Hepatic stellate cell (primary cell): Measurements from ENCODE around the gene SLC2A6.

Source experiments
- DNase-seq: peaks from one replicate; pipeline ENCODE4 v3.0.0; 2011; ENCODE audit warnings: low spot score

SLC2A6 gene, protein sequence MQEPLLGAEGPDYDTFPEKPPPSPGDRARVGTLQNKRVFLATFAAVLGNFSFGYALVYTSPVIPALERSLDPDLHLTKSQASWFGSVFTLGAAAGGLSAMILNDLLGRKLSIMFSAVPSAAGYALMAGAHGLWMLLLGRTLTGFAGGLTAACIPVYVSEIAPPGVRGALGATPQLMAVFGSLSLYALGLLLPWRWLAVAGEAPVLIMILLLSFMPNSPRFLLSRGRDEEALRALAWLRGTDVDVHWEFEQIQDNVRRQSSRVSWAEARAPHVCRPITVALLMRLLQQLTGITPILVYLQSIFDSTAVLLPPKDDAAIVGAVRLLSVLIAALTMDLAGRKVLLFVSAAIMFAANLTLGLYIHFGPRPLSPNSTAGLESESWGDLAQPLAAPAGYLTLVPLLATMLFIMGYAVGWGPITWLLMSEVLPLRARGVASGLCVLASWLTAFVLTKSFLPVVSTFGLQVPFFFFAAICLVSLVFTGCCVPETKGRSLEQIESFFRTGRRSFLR

DNA sequence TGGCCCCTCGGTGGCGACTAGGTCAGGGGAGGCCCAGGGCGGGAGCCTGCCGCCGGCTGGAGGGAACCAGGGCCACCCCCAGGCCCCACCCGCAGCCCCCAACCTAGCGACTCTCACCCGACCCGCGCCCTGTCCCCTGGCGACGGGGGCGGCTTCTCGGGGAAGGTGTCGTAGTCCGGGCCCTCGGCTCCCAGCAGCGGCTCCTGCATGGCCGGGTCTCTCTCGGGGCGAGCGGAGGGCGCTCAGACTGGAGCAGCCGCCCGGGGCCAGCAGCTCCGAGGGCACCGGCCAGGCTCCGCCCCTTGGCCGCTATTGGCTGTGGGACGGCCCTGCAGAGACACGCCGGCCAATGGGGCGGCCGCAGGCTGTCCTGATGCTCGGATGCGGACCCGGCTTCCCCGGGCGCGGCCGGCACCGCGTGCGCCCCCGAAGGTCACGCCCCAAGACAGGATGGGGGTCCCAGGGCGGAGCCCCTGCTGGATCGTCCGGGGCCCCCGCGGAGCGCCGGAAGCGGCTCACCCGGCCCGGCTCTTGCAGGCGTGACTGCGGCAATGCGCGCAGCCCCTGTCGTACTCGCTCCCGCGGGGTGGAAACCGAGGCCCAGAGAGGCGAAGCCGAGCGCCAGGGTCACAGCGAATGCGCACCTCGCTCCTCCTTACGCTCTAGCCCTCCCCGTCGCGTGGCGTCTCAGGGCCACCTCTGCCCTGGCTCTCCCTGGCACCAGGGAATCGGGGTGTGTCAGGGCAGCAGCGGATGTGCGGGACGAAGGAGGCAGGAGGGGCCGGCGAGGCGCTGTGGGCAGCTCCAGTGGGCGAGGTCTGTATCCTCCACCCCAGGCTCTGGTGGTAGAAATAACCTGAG, at the start of gene SLC2A6:
SLC2A6 (minus strand) TSS at position 249 of the 861 bp plus-strand sequence; CDS start at position 209, 40 bp downstream.
- DNase-seq, result peak; percentile 98

DNA sequence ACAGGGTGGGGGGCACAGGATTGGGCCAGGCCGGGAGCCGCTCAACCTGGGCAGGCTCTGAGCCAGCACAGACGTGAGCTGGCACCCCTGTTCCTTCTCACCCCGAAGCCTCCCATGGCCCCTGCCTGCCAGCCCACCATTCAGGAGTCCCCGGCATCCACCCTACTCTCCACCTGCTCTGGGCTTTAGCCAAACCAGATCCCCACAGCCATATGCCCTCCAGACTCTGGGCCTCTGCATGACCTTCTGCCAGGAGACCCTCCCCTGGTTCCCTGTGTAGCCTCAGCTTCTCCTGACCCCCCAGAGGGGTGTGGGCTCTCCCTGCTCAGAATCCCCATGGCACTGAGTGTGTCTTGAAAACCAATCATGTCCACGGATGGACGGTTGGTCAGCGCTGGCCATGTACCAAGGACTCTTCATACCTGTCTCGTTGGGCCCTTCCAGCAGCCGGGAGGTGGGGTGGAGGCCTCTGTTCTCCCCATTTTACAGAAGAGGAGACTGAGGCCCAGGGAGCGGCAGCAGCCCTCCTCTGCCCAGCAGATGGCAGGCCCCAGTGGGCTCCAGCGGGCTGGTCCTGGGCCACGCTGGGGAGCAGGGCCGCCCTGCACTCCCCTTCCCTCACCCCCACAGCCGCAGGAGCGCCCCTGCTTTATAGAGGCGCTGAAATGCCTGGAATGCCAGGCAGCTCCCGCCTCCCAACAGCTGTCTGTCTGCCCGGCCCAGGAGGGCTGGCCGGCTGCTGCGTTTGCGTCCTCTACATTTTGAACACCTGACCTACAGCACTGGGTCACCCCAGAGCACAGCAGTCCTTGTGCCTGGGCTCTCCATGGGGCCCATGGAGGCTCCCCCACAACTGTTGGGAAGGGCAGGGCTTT, 49.3 kb upstream of the SLC2A6 start:
- no peak for DNase-seq

DNA sequence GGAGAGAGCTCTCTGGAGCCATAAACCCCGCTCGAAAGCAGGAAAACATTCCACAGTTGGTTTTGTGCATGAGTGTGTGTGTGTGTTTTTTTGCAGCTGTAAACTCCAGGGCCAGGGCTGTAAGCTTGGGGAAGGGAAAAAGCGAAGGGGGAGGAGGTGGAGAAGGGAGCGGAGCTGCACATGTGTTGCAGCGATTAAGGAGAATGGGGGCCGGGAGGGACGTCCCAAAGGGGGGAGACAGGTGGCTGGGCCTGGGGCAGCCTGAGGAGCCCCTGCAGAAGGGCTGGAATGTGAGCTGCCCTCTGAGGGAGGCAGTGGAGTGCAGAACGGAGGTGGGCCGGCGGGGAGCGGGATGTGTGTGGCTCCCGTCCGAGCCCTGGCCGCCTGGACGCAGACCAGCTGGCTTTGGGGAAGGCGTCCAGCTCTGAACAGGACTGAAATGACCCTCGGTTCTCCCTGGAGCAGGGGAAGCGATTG, 48.6 kb upstream of the SLC2A6 start:
- no peak for DNase-seq

DNA sequence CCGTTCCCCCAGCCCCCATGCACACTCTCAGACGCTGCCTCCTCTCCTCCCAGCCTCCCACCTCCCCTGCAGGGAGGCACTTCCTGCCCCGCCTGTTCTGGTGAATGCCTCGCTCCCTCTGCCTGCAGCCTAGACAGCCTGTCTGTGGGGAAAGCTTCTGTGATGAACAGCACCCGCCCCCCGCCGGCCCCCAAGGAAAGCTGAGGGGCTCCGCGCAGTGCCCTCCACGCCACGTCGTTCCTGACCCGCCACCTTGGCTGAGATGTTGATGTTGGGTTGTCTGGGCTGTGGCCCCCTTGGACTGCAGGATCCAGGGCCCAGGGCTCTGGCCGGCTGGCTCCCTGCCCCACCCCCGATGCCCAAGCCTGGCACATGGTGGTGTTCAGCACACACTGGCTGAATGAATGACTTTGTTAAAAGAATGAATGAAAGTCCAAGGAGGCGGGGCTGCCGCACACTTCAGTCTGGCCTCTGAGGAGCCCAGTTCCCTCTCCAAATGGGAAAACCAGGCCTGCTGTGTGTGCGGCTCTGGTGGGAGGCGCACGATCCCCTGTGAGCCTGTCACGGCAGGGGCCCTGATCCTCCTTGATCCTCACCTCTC, 47.9 kb upstream of the SLC2A6 start:
- no peak for DNase-seq

DNA sequence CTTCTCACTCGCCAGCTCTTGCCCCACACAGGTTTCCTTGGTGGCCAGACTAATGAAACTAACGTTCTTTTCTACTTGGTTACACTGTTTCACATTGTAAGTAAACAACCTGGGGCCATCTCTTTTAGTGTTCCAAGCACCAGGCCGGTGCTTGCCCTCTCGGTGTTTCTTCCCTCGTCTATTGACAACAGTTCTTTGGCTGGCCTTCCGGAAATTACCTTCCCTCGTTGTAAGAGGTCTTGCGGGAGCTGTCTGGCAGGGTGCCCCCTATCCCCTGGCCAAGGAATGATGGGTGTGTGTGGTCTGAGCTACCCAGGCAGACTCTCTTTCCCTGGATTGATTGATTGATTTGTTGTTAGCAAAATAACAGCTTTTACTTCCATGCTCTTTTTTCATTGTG, 46.8 kb upstream of the SLC2A6 start:
- no peak for DNase-seq

DNA sequence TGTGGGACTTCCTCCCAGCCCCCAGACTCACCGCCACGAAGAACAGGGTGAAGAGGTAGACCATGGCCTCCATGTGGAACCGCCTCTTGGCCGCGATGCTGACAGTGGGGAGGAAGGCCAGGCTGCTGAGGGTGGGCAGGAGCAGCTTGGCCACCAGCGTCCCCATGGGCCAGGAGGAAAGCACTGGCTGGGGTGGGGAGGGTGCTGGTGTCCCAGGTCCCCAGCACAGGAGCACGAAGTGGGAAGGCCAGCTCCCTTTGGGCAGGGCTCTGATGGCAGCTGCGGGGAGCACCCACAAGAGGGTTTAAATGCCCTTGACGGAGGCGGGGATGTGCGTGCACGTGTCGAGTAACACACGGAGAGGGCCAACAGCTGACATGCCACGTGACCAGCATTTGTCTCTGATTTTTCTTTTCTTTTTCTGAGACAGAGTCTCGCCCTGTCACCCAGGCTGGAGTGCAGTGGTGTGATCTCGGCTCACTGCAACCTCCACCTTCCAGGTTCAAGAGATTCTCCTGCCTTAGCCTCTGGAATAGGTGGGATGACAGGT, 45.9 kb upstream of the SLC2A6 start, which contains the start of gene MYMK:
MYMK (minus strand) TSS at position 281 of the 550 bp plus-strand sequence; CDS start at position 166, 115 bp downstream.
- no peak for DNase-seq

DNA sequence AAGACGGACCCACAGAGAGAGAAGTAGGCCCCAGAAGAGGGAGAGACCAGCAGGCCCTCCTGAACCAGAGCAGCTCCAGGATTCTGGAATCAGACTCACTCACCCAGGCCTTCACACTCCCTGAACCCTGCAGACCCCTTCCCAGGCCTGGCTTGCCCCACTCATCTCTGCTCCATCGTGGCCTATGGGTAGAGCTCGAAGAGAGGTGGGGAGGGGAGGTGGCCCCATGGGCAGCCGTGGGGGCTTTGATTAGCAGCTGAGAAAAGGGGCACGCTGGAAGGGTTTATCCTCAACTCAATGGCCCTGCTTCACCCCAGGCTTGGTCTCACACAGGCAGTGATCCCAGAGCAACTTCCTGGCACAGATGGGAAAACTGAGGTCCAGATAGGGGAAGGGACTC, 45.2 kb upstream of the SLC2A6 start:
- DNase-seq, result no peak

DNA sequence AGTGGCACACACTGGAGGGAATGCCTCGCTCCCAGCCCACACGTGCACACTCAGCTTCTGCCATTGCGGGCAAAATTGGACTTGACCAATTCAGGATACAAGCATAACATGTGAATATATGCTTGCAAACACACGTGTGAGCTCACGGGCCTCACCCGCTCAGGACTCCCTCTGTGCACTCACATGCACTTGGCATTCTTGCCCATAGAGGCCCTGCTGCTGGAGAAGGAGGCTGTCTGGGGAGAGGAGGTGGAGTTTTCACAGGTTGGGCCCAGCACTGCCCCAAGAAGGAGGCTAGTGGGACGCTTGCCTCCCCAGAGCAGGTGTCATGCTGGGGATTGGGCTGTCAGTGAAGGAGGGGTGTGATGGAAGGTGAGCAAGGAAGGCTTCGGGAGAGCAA, 44.2 kb upstream of the SLC2A6 start:
- DNase-seq, result no peak

DNA sequence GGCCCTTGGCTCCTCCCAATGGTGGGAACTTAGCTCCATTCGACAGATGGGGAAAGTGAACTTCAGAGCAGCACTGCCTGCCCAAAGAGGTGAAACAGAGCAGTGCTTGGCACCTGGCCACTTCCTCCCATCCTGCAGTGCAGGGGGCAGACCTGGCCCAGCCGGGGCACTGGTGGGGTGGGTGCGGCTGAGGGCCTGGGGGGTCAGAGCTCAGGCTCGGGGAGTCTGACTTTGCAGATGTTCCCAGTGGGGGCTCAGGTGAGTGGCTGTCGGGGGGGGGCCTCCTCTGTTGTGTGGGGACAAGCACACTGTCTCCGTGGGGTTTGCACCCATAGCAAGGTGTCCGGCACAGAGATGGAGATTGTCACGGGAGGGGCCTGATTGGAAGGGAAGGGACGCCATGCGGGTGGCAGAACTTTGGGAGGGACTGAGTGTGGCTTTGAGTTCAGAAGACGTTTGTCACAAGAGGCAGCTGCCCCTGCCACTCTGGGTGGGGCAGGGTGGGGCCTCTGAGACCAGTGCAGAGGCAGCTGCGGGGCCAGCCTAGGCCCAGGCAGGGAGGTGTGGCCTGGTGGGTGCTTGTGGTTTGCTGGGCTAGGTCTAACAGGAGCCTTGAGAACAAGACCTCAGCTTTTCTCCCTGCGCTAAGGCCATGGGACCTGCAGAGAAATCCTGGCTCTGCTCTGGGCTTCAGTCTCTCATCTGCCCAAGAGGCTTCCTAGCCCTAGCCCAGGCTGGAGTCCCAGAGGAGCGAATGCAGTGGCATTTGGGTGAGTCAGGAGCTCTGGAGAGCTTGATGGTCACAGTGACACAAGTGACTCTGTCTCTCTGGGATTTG, 43.4 kb upstream of the SLC2A6 start:
- no peak for DNase-seq

DNA sequence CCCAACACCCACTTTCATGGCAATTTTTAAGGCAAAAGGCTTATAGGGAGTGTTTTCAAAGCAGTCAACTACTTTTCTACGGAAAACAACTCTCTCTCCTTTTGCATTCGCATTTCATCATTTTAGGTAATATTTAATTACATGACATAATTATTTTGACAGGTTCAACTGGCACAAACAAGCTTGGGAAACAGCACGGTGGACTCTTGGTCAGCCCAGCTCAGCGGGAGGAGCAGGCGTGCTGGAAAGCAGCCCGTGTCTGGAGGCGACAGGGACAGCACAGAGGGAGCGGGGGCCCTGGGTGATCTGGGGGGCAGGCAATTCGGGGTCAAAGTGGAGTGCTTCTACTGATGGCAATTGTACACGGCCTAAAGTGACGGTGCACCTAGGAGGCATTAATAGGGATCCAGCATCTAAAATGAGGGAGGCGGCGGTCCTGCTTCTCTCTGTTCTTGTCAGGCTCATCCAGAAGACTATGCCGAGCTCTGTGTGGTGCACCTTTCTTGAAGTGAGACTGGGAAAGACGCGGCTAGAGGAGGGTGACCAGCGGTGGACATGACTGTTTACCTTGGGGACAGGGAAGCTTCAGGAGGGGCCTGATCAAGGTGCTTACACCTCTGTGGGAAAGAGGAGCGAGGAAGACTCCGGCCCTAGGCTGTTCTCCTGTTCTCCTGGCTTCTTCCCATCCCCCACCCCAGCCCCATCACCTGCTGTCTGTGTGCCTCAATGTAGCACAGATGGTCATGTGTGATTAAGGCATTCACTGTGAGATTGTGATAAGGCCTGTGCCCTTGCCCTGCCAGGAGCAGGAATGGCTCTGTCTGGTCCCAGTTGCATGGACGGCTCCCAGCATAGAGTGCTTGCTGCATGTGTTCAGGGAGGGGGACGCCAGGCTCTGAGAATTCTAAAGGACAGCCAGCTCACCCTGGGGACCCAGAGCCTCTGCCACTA, 42.5 kb upstream of the SLC2A6 start:
- no peak for DNase-seq

DNA sequence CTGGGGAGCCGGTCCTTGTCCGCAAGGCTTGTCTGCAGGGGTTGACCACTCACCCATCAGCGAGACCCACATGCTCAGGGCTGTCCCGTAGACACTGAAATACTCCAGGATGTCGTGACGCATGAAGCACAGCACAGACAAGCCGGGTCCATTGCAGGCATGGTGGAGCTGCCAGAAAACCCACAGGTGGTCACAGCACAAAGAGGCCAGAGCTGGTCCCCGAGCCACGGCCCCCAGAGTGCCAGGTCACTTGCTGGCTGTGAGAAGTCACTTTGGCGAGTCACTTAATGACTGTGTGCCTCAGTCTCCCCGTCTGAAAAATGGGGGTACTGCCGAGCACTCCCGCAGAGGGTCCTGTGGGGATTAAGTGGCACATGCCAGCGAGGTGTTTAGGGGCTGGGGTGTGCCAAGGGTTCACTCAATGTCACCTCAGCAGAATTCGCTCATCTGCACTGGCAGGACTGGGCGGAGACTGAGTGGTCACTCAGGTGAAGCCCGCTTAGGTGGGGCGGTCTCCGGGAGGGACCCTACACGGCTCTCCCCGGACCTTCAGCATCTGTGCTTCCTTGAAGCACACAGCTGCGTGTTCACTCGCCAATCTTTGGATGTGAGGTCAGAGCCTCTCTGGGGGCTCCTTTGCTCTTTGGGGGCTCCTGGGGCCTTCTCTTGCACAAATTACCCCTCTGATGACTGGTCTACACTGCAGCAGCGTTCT, 41.4 kb upstream of the SLC2A6 start:
- DNase-seq, result no peak

DNA sequence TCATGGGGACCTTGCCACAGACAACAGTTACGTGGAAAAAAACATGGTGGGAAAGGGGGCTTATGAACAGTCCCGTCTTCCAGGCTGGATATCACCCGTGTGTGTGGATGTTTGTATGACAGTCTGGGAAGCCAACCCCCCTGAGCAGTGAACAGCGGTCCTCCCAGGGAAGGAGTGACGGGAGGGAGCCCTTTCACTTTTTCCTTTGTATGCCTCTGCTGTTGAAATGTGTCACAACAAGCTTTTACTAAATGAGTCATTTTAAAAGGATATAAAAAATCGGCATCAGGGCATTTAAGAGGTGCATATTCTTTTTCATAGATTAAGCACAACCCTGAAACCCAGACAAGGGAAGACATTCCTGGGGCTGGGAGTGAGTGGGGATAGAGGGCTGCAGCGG, 40.8 kb upstream of the SLC2A6 start:
- DNase-seq, result no peak

DNA sequence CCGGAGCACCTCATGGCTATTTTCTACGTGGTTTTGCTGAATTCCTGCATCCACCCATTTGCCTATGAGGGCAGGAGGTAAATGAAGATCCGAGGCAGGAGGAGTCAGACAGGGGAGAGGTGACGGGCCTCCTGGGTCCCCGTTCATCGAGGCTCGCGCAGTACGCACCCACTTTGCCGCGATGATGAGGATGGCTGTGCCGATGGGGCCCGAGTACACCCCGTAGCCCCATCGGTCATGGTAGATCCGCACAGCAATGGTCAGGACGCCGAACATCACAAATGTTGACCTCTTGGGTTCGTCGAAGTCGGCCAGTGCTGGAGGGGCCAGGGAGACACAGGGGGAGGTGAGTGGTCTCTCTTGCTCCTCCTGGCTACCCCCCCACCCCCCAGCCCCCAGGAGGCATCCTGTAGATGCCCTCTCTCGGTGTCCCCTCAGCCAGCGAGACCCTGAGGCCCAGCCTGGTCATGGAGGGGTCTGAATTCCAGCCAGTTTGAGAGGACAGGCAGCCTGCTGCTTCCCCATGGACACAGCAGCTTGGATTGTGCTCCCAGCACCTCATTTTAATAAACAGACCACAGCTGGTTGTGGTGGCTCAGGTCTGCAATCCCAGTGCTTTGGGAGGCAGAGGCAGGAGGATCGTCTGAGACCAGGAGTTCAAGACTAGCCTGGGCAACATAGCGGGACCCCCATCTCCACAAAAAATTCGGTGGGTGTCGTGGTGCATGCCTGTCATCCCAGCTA, 40.0 kb upstream of the SLC2A6 start:
- DNase-seq, result no peak

DNA sequence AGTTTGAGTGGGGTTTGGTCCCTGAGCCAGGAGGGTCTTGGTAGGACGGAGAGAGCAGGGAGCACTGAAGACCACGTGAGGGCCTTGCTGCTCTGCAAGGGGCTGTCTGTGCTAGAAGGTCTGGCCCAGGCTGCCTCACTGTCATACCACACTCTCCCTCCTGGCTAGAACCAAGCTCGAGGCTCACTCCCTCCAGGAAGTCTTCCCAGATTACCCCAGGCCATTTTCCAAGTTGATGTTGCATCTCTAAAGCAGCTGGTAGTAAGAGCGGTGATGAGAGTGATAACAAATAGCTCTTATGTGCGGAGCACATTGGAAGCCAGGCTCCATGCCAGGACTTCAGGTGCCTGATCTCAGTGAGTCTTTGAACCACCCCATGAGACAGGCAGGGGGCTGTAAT, 39.3 kb upstream of the SLC2A6 start:
- DNase-seq, result no peak

DNA sequence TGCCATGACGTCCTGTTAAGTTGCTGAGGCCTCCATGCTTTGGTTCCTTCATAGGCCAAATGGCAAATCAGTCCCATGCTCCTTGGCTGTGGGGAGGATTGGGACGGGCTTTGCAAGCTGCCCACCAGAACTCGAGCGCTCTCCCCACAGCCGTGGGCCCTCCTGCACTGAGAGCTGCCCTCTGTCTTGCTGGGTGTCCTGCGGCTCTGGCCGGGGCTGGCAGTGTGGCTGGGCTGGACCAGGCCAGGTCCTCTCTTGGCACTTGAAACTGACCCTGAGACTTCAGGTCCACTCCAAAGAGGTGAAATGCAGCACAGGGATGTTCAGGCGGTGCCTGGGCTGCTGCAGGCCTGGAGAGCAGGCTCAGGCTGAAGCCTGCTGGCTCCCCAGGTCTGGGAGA, 38.8 kb upstream of the SLC2A6 start:
- no peak for DNase-seq

DNA sequence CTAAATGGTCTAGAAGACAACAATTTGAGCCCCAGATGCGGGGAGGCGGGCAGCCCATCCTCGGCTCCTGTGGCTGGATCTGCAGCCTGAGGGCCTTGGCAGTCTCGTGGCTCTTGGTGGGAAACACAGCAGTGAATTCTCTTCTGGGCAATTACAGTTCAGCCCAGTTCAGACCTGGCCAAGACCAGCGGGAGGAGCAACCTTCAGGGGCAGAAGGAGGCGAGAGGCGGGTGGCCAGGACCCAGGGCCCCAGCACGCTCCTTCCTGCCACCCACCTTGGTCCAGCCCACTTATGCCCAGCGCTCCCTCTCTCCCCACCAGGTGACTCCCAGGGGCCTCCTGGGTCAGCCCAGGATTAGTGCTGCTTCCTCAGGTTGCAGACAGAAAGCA, 38.1 kb upstream of the SLC2A6 start:
- no peak for DNase-seq

DNA sequence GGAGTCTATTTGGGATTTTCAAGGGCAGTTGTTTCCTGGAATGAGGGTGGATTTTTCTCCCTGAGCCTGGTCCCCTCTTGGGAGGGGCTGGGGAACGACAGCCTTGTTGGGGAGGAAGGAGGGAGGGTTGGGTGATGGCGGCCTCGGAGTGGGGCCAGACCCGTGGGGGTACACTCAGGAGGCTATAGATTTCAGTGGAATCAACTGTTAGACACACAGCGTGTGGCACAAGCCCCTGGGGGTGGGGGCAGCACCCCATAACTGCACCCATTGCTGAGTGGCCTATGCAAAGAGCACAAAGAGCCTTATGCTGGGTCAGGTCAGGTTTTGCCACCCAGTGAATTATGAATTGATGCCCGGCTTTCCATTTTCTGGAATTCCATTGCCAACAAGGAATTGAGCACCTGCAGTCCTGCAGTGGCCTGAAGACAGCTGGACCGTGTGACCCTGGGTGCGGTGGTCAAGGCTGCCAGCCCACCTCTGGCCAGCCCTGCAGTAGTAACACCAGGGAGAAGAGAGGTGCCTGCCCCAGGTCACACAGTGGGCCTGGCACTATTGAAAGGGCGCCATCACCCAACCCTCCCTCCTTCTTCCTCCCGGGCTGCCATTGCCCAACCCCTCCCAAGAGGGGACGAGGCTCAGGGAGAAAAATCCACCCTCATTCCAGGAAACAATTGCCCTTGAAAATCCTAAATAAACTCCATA, 37.5 kb upstream of the SLC2A6 start:
- no peak for DNase-seq
